ENCODE measurements around the gene TRA2A. TPM values are rescaled to one million over a fixed set of nuclear protein-coding genes. Genes with fewer than 3 reads are reported as not detected.

Gene TRA2A
- total RNA-seq, 1 experiment from 2014 or later, result 27.6 TPM

- no peaks in the 10 kb centered on the region for H4K20me1 ChIP-seq (ENCODE audit: low read length)
- peak overlapping the region; percentile 84 for H3K4me2 ChIP-seq (ENCODE audit: low read length)
- peaks cover 57% of the 10 kb centered on the region for H3K4me1 ChIP-seq (ENCODE audit: insufficient read depth, low read length)
- H3K9ac ChIP-seq (ENCODE audit: low read length), result peak overlapping the region; percentile 61
- TF ChIP-seq EZH2 (IDR thresholded peaks at IDR 0.05; ENCODE audit: low read length, unreplicated experiment) (no peak), EZH2phosphoT487 (IDR thresholded peaks at IDR 0.05; ENCODE audit: borderline replicate concordance, low read length) (no peak)
- TF ChIP-seq, protein P1, sequence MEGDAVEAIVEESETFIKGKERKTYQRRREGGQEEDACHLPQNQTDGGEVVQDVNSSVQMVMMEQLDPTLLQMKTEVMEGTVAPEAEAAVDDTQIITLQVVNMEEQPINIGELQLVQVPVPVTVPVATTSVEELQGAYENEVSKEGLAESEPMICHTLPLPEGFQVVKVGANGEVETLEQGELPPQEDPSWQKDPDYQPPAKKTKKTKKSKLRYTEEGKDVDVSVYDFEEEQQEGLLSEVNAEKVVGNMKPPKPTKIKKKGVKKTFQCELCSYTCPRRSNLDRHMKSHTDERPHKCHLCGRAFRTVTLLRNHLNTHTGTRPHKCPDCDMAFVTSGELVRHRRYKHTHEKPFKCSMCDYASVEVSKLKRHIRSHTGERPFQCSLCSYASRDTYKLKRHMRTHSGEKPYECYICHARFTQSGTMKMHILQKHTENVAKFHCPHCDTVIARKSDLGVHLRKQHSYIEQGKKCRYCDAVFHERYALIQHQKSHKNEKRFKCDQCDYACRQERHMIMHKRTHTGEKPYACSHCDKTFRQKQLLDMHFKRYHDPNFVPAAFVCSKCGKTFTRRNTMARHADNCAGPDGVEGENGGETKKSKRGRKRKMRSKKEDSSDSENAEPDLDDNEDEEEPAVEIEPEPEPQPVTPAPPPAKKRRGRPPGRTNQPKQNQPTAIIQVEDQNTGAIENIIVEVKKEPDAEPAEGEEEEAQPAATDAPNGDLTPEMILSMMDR (conservative IDR thresholded peaks at IDR 0.05; ENCODE audit: low read depth, low read length), result no peak
- BruUV-seq (replicated peaks), result TSS peak; percentile 9
- H3K4me3 ChIP-seq (ENCODE audit: low read length), result peak overlapping the region; percentile 65
- peak; percentile 28 for DNase-seq
- no peaks in the 10 kb centered on the region for H3K9me2 ChIP-seq (replicated peaks; ENCODE audit: low read length)
- no peaks in the 10 kb centered on the region for H3K27me3 ChIP-seq (ENCODE audit: low read length)
- no peaks in the 10 kb centered on the region for H3K9me3 ChIP-seq (ENCODE audit: low read length)
- no peaks in the 10 kb centered on the region for H3F3A ChIP-seq (ENCODE audit: low read length, unreplicated experiment)
- ChIA-PET CTCF (interaction anchor here (0.5 to 1.4 kb wide), 3 partner anchors 110 to 1632 kb away, joined by 3 to 5 read pairs (median 5); no protein-coding TSS in a partner anchor), POLR2A (ENCODE audit: unreplicated experiment) (no interaction called here)
- peaks cover 70% of the 10 kb centered on the region for H3K79me2 ChIP-seq (ENCODE audit: low read length)
- intact Hi-C loops (cut with micrococcal nuclease), result no loop called here
- H2AFZ ChIP-seq (ENCODE audit: low read length), result peak overlapping the region; percentile 69
- peak overlapping the region; percentile 32 for H3K27ac ChIP-seq (ENCODE audit: low read length)
- H3K36me3 ChIP-seq (ENCODE audit: low read depth, low read length), result no peaks in the 10 kb centered on the region
- ATAC-seq, result peak; percentile 7
Measured at GRCh38 chr7:23467806-23468525, 63.8 kb downstream of the TRA2A start.

DNA sequence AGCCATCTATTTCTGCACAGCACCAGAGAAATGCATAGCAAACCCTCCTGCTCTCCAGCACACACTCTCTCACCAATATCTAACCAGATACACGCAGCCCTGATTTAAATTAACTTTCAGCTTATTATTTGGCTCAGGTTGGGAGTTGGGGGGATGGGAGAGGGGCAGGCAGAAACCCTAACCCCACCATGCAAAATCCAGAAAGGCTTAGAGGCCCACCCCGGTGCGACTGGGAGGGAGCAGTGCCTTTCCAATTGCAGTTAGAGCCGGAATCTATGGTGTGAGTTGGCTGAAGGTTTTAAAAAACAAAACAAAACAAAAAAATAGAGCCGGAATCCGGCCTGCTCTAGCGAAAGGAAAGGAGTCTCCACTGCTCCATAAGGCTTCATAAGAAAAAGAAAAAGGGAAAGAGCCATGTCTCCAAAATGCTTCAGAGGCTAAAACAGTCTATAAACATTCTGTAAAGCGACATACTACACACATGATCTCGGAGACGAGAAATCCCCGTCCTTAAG lies 64.4 kb downstream of the TRA2A start:
- peak overlapping the region; percentile 61; the same call in 1 of the 2 replicates for H3K9ac ChIP-seq (ENCODE audit: low read length)
- H2AFZ ChIP-seq (ENCODE audit: low read length), result peak overlapping the region; percentile 69
- ChIA-PET CTCF (interaction anchor here (0.6 to 1.4 kb wide), 2 partner anchors 78 to 110 kb away, joined by 3 to 5 read pairs; no protein-coding TSS in a partner anchor), POLR2A (ENCODE audit: unreplicated experiment) (no interaction called here)
- no peaks in the 10 kb centered on the region for H3K27me3 ChIP-seq (ENCODE audit: low read length)
- H3K4me3 ChIP-seq (ENCODE audit: low read length), result peak overlapping the region; percentile 65
- BruUV-seq (replicated peaks), result no TSS peak
- no peaks in the 10 kb centered on the region for H3K9me3 ChIP-seq (ENCODE audit: low read length)
- ATAC-seq (no peak), DNase-seq (no peak)
- no peaks in the 10 kb centered on the region for H4K20me1 ChIP-seq (ENCODE audit: low read length)
- H3K4me1 ChIP-seq (ENCODE audit: insufficient read depth, low read length), result peaks cover 55% of the 10 kb centered on the region
- no peaks in the 10 kb centered on the region for H3K36me3 ChIP-seq (ENCODE audit: low read depth, low read length)
- TF ChIP-seq EZH2phosphoT487 (IDR thresholded peaks at IDR 0.05; ENCODE audit: borderline replicate concordance, low read length), result no peak
- TF ChIP-seq, protein P1 (conservative IDR thresholded peaks at IDR 0.05; ENCODE audit: low read depth, low read length), result no peak
- TF ChIP-seq EZH2 (IDR thresholded peaks at IDR 0.05; ENCODE audit: low read length, unreplicated experiment), result no peak
- peak overlapping the region; percentile 84 for H3K4me2 ChIP-seq (ENCODE audit: low read length)
- H3F3A ChIP-seq (ENCODE audit: low read length, unreplicated experiment), result no peaks in the 10 kb centered on the region
- peaks cover 64% of the 10 kb centered on the region for H3K79me2 ChIP-seq (ENCODE audit: low read length)
- intact Hi-C loops (cut with micrococcal nuclease), result no loop called here
- H3K9me2 ChIP-seq (replicated peaks; ENCODE audit: low read length), result no peaks in the 10 kb centered on the region
- peak overlapping the region; percentile 32 for H3K27ac ChIP-seq (ENCODE audit: low read length)
